ENCODE data around the gene NDUFAF8. TPM values are rescaled to one million over a fixed set of nuclear protein-coding genes. Genes with fewer than 3 reads are reported as not detected.
A peak's percentile ranks its signal among the peaks of the same experiment; 100 is the strongest.

The NDUFAF8 gene
- polyA plus RNA-seq, 1 experiment, result 181 TPM

GRCh38 chr17:81256616-81257015 lies 17.5 kb downstream of the NDUFAF8 start:
- TF ChIP-seq CTCF (IDR thresholded peaks at IDR 0.05; ENCODE audit: low read depth, low read length), result no peak
- ChIA-PET POLR2A (interaction anchor here (0.6 kb wide), 1 partner anchor 250 kb away, joined by 3 read pairs; no protein-coding TSS in a partner anchor), CTCF (interaction anchor here (2.7 kb wide), 1 partner anchor 228 kb away, joined by 21 read pairs; no protein-coding TSS in a partner anchor)
- Histone ChIP-seq H3K9me3 (ENCODE audit: control insufficient read depth, insufficient read depth, low read length) (no peaks in the 10 kb centered on the region), H3K27me3 (ENCODE audit: control insufficient read depth, insufficient read depth, low read length) (no peaks in the 10 kb centered on the region), H3K27ac (ENCODE audit: low read depth, low read length) (no peak overlapping the region), H3K4me3 (ENCODE audit: low read depth, low read length) (no peak overlapping the region)
- no peak for DNase-seq (ENCODE audit: low read depth, low spot score)

- ChIA-PET CTCF (interaction anchor here (0.6 kb wide), 1 partner anchor 115 kb away, joined by 3 read pairs; no protein-coding TSS in a partner anchor), POLR2A (no interaction called here)
- TF ChIP-seq CTCF (IDR thresholded peaks at IDR 0.05; ENCODE audit: low read depth, low read length), result no peak
- no peak for DNase-seq (ENCODE audit: low read depth, low spot score)
- Histone ChIP-seq H3K9me3 (ENCODE audit: control insufficient read depth, insufficient read depth, low read length) (no peaks in the 10 kb centered on the region), H3K27ac (ENCODE audit: low read depth, low read length) (no peak overlapping the region), H3K27me3 (ENCODE audit: control insufficient read depth, insufficient read depth, low read length) (no peaks in the 10 kb centered on the region), H3K4me3 (ENCODE audit: low read depth, low read length) (no peak overlapping the region)
Observed at GRCh38 chr17:81257533-81257932, 18.4 kb downstream of the NDUFAF8 start.

- POLR2A ChIA-PET, result no interaction called here
- DNase-seq (ENCODE audit: low read depth, low spot score), result no peak
- no peak overlapping the region for H3K4me3 ChIP-seq (ENCODE audit: low read depth, low read length)
- no peaks in the 10 kb centered on the region for H3K27me3 ChIP-seq (ENCODE audit: control insufficient read depth, insufficient read depth, low read length)
- TF ChIP-seq CTCF (IDR thresholded peaks at IDR 0.05; ENCODE audit: low read depth, low read length), result 0 out of 2 replicates have a peak, but pooled peaks have one; percentile 9
- no peak overlapping the region for H3K27ac ChIP-seq (ENCODE audit: low read depth, low read length)
- CTCF ChIA-PET, result interaction anchor here (0.6 to 1.0 kb wide), 2 partner anchors 116 to 226 kb away, joined by 3 to 5 read pairs; no protein-coding TSS in a partner anchor
- no peaks in the 10 kb centered on the region for H3K9me3 ChIP-seq (ENCODE audit: control insufficient read depth, insufficient read depth, low read length)
Observed at GRCh38 chr17:81258292-81258691, 19.2 kb downstream of the NDUFAF8 start.

GRCh38 chr17:81259058-81259605 lies 20.0 kb downstream of the NDUFAF8 start:
- Histone ChIP-seq H3K27me3 (ENCODE audit: control insufficient read depth, insufficient read depth, low read length) (no peaks in the 10 kb centered on the region), H3K4me3 (ENCODE audit: low read depth, low read length) (no peak overlapping the region), H3K9me3 (ENCODE audit: control insufficient read depth, insufficient read depth, low read length) (no peaks in the 10 kb centered on the region), H3K27ac (ENCODE audit: low read depth, low read length) (no peak overlapping the region)
- ChIA-PET CTCF (interaction anchor here (1.0 kb wide), 1 partner anchor 225 kb away, joined by 5 read pairs; no protein-coding TSS in a partner anchor), POLR2A (interaction anchor here (0.5 kb wide), 1 partner anchor 28 kb away, joined by 4 read pairs; no protein-coding TSS in a partner anchor)
- TF ChIP-seq CTCF (IDR thresholded peaks at IDR 0.05; ENCODE audit: low read depth, low read length), result no peak
- DNase-seq (ENCODE audit: low read depth, low spot score), result no peak

DNA sequence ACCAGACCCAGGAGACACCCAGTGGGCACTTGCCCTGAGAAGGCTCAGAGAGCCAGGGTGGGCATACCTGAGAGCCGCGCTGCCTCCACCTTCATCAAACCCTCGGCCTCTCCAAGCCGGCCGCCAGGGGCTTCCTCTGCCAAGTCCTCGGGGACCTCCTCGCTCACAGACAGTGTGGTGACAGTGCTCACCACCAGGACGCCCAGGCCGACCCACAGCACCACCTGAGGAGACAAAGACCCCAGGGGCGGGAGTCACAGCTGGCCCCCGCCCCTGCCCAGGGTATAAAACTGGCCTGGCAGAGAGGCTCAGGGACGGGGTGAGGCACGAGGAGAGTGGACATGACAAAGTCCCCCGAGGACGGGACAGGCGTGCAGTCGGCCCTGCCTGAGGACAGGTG lies 21.1 kb downstream of the NDUFAF8 start:
- no peaks in the 10 kb centered on the region for H3K9me3 ChIP-seq (ENCODE audit: control insufficient read depth, insufficient read depth, low read length)
- H3K27me3 ChIP-seq (ENCODE audit: control insufficient read depth, insufficient read depth, low read length), result no peaks in the 10 kb centered on the region
- no peak for DNase-seq (ENCODE audit: low read depth, low spot score)
- ChIA-PET POLR2A (no interaction called here), CTCF (no interaction called here)
- TF ChIP-seq CTCF (IDR thresholded peaks at IDR 0.05; ENCODE audit: low read depth, low read length), result no peak
- H3K4me3 ChIP-seq (ENCODE audit: low read depth, low read length), result no peak overlapping the region
- no peak overlapping the region for H3K27ac ChIP-seq (ENCODE audit: low read depth, low read length)
